LNCaP clone FGC (cell line): ENCODE results near the gene SRMS.

Experiments
- DNase-seq: peaks from one replicate; pipeline ENCODE4 v3.0.0-alpha.2; 2011; ENCODE audit warnings: low read depth
- H3K4me3 ChIP-seq: 2 replicates; pipeline ENCODE4 v1.5.1; 2011; ENCODE audit warnings: mild to moderate bottlenecking, low read depth, low read length, control low read depth
- CTCF ChIP-seq: IDR thresholded peaks from 2 replicates; pipeline ENCODE4 v1.5.1; 2012; ENCODE audit warnings: mild to moderate bottlenecking; ENCODE audit not compliant: control insufficient read depth, insufficient read depth; ENCODE audit errors: extremely low read depth

The SRMS gene

GRCh38 chr20:63543131-63543530 lies 4.4 kb downstream of the SRMS start:
- no peak overlapping the region for H3K4me3 ChIP-seq
- no peak for DNase-seq
- no peak for TF ChIP-seq CTCF

- TF ChIP-seq CTCF, result no peak
- no peak overlapping the region for H3K4me3 ChIP-seq
- no peak for DNase-seq
Measured at GRCh38 chr20:63542696-63543095, 4.9 kb downstream of the SRMS start.

- no peak for TF ChIP-seq CTCF
- no peak overlapping the region for H3K4me3 ChIP-seq
- DNase-seq, result no peak
Measured at GRCh38 chr20:63542031-63542559, 5.5 kb downstream of the SRMS start.

GRCh38 chr20:63541371-63541770 lies 6.2 kb downstream of the SRMS start:
- no peak for DNase-seq
- TF ChIP-seq CTCF, result no peak
- no peak overlapping the region for H3K4me3 ChIP-seq

GRCh38 chr20:63540417-63541186 lies 6.9 kb downstream of the SRMS start:
- no peak overlapping the region for H3K4me3 ChIP-seq
- no peak for TF ChIP-seq CTCF
- no peak for DNase-seq

GRCh38 chr20:63539441-63540370 lies 7.8 kb downstream of the SRMS start:
- H3K4me3 ChIP-seq, result peak overlapping the region; percentile 51
- DNase-seq, result no peak
- TF ChIP-seq CTCF, result no peak
